ENCODE results near the gene CDH15.

The CDH15 gene

GRCh38 chr16:89141884-89142267, 29.7 kb upstream of the CDH15 start:
- no peak for DNase-seq

- no peak for DNase-seq
Observed at GRCh38 chr16:89142474-89143195, 28.9 kb upstream of the CDH15 start.

- DNase-seq, result no peak
Observed at GRCh38 chr16:89143201-89143741, 28.3 kb upstream of the CDH15 start.

- DNase-seq, result no peak
Observed at GRCh38 chr16:89143911-89144675, 27.5 kb upstream of the CDH15 start.

GRCh38 chr16:89144681-89145080, 26.9 kb upstream of the CDH15 start:
- DNase-seq, result no peak

GRCh38 chr16:89145406-89146161, 26.0 kb upstream of the CDH15 start:
- no peak for DNase-seq

GRCh38 chr16:89146211-89147005, 25.1 kb upstream of the CDH15 start:
- no peak for DNase-seq

- DNase-seq, result no peak
Observed at GRCh38 chr16:89147085-89147817, 24.3 kb upstream of the CDH15 start.

GRCh38 chr16:89149386-89149785, 22.2 kb upstream of the CDH15 start:
- no peak for DNase-seq

- no peak for DNase-seq
Observed at GRCh38 chr16:89150090-89150835, 21.3 kb upstream of the CDH15 start.

- DNase-seq, result no peak
Observed at GRCh38 chr16:89150981-89151380, 20.6 kb upstream of the CDH15 start.

GRCh38 chr16:89152831-89153700, 18.5 kb upstream of the CDH15 start:
- DNase-seq, result no peak

- DNase-seq, result no peak
Observed at GRCh38 chr16:89153848-89154271, 17.7 kb upstream of the CDH15 start.

GRCh38 chr16:89154390-89155183, 17.0 kb upstream of the CDH15 start:
- no peak for DNase-seq

- DNase-seq, result peak; percentile 5
Observed at GRCh38 chr16:89155184-89155679, 16.3 kb upstream of the CDH15 start.

- DNase-seq, result no peak
Observed at GRCh38 chr16:89155851-89156739, 15.5 kb upstream of the CDH15 start.

GRCh38 chr16:89156740-89157645, 14.6 kb upstream of the CDH15 start:
- DNase-seq, result no peak
